Panc1 (cell line): Measurements from ENCODE around the gene CDH16.

ENCODE experiments used
- CTCF ChIP-seq: fragments of 450-650 bp; IDR thresholded peaks from 2 replicates; pipeline ENCODE4 v1.5.1; 2017; ENCODE audit warnings: mild to moderate bottlenecking
- POLR2AphosphoS5 ChIP-seq: IDR thresholded peaks from 2 replicates; pipeline ENCODE4 v1.6.1; 2012; ENCODE audit warnings: mild to moderate bottlenecking, low read depth, low read length, moderate library complexity
- REST ChIP-seq, 2 experiments: IDR thresholded peaks; 2 replicates each; pipeline ENCODE4 v1.6.1; 2011 to 2012; ENCODE audit warnings: low read depth in 2 of 2, control low read depth in 1 of 2, low read length in 1 of 2, mild to moderate bottlenecking in 1 of 2, moderate library complexity in 1 of 2; ENCODE audit not compliant: insufficient read depth in 1 of 2
- SIN3A ChIP-seq: IDR thresholded peaks from 2 replicates; pipeline ENCODE4 v1.6.1; 2012; ENCODE audit warnings: low read depth, mild to moderate bottlenecking, low read length, moderate library complexity, borderline replicate concordance; ENCODE audit not compliant: insufficient read depth
- TCF7L2 ChIP-seq: IDR thresholded peaks from 2 replicates; pipeline ENCODE4 v1.6.1; 2011; ENCODE audit warnings: mild to moderate bottlenecking, low read depth, low read length, inconsistent platforms

- peak; percentile 77 for TF ChIP-seq CTCF
- TF ChIP-seq REST (IDR thresholded peaks at IDR 0.05; ENCODE audit: insufficient read depth in 1 of 2, low read depth in 2 of 2, low read length in 1 of 2), result no peak
- TF ChIP-seq SIN3A, result no peak
- no peak for TF ChIP-seq TCF7L2
- TF ChIP-seq POLR2AphosphoS5, result no peak
Observed at GRCh38 chr16:66924527-66925321, 6.0 kb upstream of the CDH16 start.
